ENCODE data around the gene FJX1.
"Not testable (repeated sequence)": the region's sequence is repeated elsewhere in the genome, so short reads cannot be mapped to it uniquely, and the experiment has no call there.

The FJX1 gene

GRCh38 chr11:35626501-35626900 is 8.2 kb downstream of the FJX1 start:
- in situ Hi-C loops (cut with HindIII; ENCODE audit: low sequenced_read_pairs) = loop anchor here (10.0 kb wide), 1 partner anchor 178 kb away; no protein-coding TSS in a partner anchor

GRCh38 chr11:35629511-35629910 is 11.3 kb downstream of the FJX1 start:
- in situ Hi-C loops (cut with HindIII; ENCODE audit: low sequenced_read_pairs) = loop anchor here (10.0 kb wide), 1 partner anchor 175 kb away; no protein-coding TSS in a partner anchor

DNA sequence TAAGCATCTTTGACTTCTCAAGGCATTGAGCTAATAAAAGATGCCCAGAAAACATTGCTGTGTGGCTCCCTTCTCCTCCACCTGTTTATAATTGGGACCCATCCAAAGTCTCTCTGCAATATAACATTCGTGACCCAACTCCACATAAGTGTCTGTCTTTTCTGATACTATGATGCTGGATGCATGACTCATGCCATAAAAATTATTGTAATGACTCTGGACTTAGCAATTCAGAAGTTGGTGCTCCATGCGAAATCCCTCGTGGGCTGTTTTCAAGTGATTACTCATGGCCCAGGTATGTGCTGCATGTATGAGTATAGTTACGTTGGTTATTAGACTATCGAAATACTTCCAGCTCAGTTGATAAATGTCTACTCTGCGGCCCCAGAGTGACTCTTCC is 11.7 kb downstream of the FJX1 start:
- in situ Hi-C loops (cut with HindIII; ENCODE audit: low sequenced_read_pairs) = loop anchor here (10.0 kb wide), 1 partner anchor 175 kb away; no protein-coding TSS in a partner anchor

- in situ Hi-C loops (cut with HindIII; ENCODE audit: low sequenced_read_pairs) = no loop called here
Measured at GRCh38 chr11:35631891-35632290, 13.6 kb downstream of the FJX1 start.

DNA sequence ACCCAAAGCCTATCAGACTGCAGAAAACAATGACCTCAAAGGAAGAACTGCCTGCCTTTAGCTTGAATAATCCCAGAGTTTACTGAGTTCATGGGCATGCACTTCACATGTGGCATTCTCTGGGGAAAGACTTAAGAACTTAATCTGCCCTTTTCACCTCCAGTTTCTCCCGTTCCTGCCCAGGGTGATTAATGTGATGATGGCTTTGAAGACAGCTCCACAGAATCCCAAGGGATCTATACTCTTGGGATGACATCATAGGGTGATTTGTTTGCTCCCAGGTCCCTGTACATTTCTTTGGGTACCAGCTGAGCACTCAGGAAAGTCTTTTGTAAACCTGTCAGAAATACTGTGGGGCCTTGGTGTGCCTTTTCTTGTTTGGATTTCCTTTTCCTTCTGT is 14.0 kb downstream of the FJX1 start:
- in situ Hi-C loops (cut with HindIII; ENCODE audit: low sequenced_read_pairs) = no loop called here

GRCh38 chr11:35633827-35634423 is 15.7 kb downstream of the FJX1 start:
- in situ Hi-C loops (cut with HindIII; ENCODE audit: low sequenced_read_pairs) = no loop called here

DNA sequence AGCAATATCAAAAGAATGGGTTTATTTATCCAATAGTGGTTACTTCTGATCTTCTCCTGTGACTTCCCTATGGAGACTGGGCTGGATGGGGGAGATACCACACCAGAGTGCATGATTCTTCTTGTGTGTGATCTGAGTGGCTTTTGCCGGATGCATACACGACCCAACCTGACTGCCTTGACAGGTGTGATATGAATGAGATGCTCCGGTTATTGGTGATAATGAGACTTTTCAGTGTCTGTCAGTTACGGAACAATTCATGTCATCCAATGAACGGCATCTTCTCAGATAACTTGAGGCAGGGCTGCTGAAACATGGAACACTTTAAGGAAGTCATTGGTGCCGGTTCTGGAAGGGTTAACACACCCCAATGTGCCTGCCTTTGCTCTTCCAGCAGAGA is 17.7 kb downstream of the FJX1 start:
- in situ Hi-C loops (cut with HindIII; ENCODE audit: low sequenced_read_pairs) = no loop called here

- in situ Hi-C loops (cut with HindIII; ENCODE audit: low sequenced_read_pairs) = no loop called here
Measured at GRCh38 chr11:35639591-35640179, 21.4 kb downstream of the FJX1 start.

DNA sequence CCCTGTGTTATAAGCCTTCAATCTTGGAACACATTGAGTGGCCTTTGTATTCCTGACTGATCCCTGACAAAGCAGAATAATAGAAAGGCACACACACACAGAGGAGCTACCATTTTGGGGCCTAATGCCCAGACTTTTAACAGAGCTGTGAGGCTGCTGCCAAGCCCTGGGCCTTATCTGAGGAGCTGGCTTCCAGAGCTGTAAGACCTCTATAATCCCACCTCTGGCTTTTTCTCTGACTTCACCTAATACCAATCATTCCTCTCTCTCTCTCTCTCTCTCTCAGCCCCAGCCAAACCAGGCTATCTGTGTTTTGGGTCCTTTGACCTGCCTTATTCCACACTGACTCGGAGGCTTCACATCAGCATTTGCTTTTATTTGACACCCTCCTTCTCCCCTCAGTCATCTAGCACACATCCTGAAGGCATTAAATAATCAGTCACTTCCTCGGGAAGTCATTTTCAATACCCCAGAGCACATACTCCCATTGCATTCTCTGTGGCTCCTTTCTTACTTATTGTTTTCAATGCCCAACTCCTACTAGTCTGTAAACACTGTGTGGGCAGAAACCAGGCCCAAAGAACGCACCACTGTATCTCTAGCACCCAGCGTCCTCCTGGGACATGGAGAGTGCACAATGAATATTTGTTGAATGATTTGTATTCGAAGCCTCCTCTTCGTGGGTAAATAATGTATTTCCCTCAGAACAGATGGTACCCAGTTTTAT is 23.1 kb downstream of the FJX1 start:
- in situ Hi-C loops (cut with HindIII; ENCODE audit: low sequenced_read_pairs) = no loop called here

DNA sequence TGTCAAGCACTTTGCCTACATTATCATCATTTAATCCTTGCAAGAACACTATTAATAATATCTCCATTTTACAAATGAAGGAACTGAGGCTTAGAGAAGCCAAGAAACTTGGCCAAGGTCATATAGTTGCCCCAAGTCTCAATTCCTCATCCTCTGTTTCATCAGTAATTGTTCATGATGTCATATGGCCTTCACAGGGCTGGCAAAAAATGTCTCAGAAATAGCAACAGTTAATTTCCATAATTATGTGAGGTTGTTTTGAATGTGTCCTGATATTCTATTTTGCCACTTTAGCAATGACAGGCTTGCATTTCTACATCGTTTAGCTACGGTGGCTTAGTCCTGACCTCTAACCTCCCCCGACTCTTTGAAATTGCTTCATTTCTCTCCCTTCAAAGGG is 23.7 kb downstream of the FJX1 start:
- in situ Hi-C loops (cut with HindIII; ENCODE audit: low sequenced_read_pairs) = no loop called here

- in situ Hi-C loops (cut with HindIII; ENCODE audit: low sequenced_read_pairs) = no loop called here
Measured at GRCh38 chr11:35647421-35648093, 29.3 kb downstream of the FJX1 start.

GRCh38 chr11:35650006-35650405 is 31.7 kb downstream of the FJX1 start:
- in situ Hi-C loops (cut with HindIII; ENCODE audit: low sequenced_read_pairs) = no loop called here

DNA sequence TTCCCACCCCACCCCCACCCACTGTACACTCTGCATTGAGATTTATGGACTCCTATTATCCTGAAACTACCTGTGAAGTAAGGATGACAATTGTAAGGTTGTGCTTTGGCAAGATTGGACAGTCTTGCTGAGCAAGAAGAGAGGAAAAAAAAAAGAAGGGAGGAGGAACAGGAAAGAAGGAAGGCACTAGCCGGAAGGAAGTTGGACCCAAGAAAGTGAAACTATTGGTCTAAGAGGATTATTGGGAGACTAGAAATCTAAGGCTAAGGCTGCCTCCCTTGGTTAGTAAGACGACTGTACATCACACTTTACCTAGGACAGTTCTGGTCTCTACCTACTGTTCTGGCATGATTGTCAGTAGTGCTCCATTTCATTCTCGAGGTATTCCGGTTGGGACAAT is 32.2 kb downstream of the FJX1 start:
- in situ Hi-C loops (cut with HindIII; ENCODE audit: low sequenced_read_pairs) = no loop called here

GRCh38 chr11:35651263-35651662 is 33.0 kb downstream of the FJX1 start:
- in situ Hi-C loops (cut with HindIII; ENCODE audit: low sequenced_read_pairs) = no loop called here

- in situ Hi-C loops (cut with HindIII; ENCODE audit: low sequenced_read_pairs) = not testable (repeated sequence)
Measured at GRCh38 chr11:35652786-35653185, 34.5 kb downstream of the FJX1 start.

GRCh38 chr11:35654711-35655110 is 36.5 kb downstream of the FJX1 start:
- in situ Hi-C loops (cut with HindIII; ENCODE audit: low sequenced_read_pairs) = no loop called here

DNA sequence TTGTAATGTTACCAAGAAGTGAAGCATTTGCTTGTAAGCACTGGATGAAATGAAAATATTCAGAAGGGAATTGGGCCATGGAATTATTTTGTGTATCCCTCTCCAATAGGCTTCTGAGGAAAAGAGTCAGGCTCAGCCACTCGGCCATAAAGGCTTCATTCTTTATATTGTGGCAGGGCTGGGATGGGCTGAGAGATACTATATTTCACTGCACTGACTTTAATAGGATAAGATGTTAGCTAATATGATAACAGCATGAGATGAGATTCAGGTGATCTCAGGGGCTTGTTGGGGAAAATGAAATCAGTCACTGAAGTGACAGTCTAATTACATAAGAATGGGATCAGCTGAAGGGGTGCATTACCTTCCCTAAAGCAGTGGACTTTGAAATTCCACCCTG is 37.0 kb downstream of the FJX1 start:
- in situ Hi-C loops (cut with HindIII; ENCODE audit: low sequenced_read_pairs) = no loop called here

GRCh38 chr11:35655856-35656255 is 37.6 kb downstream of the FJX1 start:
- in situ Hi-C loops (cut with HindIII; ENCODE audit: low sequenced_read_pairs) = no loop called here

- in situ Hi-C loops (cut with HindIII; ENCODE audit: low sequenced_read_pairs) = no loop called here
Measured at GRCh38 chr11:35658020-35658948, 40.0 kb downstream of the FJX1 start.

- in situ Hi-C loops (cut with HindIII; ENCODE audit: low sequenced_read_pairs) = no loop called here
Measured at GRCh38 chr11:35661534-35661933, 43.3 kb downstream of the FJX1 start.
